Measurements from ENCODE around the gene APLP1.
"Not testable (repeated sequence)": the region's sequence is repeated elsewhere in the genome, so short reads cannot be mapped to it uniquely, and the experiment has no call there.

APLP1 gene

DNA sequence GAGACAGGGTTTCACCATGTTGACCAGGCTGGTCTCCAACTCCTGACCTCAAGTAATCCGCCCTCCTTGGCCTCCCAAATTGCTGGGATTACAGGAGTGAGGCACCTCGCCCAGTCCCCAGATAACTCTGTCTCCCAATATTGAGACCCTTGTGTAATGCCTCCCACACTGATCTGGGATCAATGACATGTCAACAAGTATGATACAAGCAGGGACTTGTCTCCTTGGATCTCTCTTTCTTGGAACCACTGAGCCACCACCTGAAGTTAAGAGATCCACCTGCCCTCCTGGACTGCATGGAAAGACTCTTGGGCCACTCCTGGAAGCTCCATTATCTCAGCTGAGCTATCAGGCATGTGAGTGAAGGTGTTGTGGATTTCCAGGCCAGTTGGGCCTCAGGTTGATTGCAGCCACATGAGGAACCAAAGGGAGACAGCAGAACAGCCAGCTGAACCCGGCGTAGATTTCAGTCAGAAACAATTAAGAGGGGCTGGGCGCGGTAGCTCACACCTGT, 16.9 kb downstream of the APLP1 start:
- DNase-seq: no peak

GRCh38 chr19:35885904-35886303, 17.5 kb downstream of the APLP1 start:
- no peak for DNase-seq

- DNase-seq: no peak
Observed at GRCh38 chr19:35887197-35887596, 18.8 kb downstream of the APLP1 start.

DNA sequence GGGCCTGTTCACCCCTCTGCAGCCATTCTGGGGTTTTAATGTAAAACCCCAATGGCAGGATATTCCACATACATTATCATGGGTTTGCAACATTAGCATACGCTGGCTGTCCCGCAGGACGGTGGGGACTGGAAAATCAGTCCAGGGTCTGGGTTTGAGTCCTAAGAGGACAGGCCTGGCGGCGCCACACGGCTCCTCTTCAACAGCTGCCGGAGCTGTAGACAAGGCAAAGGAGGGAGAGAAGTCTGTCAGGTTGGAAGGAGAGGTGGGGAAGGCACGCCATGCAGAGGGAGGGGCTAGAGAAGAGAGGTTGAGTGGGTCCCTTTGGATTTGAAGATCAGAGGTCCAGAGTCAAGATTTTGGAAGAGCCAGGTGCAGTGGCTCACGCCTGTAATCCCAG, 20.0 kb downstream of the APLP1 start:
- DNase-seq: no peak

DNA sequence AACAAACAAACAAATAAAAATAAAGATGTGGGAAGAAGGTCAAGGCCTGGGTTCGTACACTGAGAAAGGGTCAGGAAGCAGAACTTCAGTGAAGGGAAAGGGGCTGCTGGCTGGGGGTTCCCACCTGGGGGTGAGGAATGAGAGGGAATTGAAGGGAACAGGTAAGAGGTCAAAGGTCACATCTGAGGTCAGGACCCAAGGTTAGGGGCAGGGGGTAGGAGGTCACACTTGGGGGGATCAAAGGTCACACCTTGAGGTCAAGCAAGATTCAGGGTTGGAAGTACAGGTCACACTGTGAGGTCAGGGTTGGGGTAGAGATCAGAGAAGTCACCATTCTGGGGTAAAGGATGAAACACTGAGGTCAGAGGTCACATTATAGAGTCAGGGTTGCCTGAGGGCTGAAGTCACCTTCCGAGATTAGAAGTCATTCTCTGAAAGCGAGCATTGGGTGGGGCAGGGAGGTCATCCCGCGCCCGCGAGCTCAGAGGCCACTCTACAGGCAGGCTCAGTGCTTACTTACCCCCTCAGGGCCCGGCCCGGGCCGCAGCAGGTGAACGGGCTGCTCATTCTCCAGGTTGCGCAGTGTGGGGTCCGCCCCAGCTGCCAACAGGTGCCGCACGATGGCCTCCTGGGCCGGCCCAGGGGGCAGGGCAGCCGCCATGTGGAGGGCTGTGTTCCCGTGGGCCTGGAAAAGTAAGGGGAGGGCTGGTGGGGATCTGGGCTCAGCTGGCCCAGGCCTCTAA, 21.2 kb downstream of the APLP1 start:
- no peak for DNase-seq

GRCh38 chr19:35890113-35890650, 21.8 kb downstream of the APLP1 start:
- no peak for DNase-seq

DNA sequence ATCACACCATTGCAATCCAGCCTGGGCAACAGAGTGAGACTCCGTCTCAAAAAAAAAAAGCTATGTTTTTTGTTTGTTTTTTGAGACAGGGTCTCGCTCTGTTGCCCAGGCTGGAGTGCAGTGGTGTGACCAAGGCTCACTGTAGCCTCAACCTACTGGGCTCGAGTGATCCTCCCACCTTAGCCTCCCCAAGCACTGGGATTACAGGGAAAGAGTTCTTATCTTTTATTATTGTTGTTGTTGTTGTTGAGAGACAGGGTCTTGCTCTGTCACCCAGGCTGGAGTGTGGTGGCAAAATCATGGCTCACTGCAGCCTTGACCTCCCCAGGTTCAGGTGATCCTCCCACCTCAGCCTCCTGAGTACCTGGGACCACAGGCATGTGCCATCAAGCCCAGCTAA, 23.4 kb downstream of the APLP1 start:
- DNase-seq: not testable (repeated sequence)

DNA sequence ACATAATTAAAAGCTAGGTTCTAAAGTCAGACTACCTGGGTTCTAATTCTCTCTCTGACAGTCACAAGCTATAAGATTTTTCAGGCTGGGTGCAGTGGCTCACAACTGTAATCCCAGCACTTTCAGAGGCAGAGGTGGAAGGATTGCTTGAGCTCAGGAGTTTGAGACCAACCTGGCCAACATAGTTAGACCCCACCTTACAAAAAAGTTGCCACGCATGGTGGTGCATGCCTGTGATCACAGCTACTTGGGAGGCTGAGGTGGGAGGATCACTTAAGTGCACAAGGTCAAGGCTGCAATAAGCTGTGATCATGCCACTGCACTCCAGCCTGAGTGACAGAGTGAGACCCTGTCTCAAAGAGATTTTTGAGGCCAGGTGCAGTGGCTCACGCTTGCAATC, 26.0 kb downstream of the APLP1 start:
- DNase-seq: no peak

GRCh38 chr19:35895911-35896642, 27.7 kb downstream of the APLP1 start:
- no peak for DNase-seq

DNA sequence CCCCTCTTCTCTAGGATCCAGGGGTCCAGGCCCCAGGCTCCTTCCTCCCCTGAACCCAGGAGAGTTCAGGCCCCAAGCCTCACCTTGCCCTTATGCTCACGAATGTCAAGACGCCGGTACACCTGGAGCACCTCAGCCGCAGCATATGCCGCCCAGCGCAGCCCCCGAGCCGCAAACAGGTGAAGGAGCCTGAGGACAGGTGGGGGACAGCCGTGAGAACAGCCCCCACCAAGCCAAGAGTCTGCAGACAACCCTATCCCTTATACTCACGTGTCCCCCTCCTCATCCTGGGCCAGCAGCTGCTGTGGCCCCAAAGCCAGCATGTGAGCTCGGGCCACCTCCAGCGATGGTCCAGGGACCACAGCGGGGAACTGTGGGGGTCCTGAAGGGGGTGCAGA, 28.3 kb downstream of the APLP1 start:
- DNase-seq: no peak

DNA sequence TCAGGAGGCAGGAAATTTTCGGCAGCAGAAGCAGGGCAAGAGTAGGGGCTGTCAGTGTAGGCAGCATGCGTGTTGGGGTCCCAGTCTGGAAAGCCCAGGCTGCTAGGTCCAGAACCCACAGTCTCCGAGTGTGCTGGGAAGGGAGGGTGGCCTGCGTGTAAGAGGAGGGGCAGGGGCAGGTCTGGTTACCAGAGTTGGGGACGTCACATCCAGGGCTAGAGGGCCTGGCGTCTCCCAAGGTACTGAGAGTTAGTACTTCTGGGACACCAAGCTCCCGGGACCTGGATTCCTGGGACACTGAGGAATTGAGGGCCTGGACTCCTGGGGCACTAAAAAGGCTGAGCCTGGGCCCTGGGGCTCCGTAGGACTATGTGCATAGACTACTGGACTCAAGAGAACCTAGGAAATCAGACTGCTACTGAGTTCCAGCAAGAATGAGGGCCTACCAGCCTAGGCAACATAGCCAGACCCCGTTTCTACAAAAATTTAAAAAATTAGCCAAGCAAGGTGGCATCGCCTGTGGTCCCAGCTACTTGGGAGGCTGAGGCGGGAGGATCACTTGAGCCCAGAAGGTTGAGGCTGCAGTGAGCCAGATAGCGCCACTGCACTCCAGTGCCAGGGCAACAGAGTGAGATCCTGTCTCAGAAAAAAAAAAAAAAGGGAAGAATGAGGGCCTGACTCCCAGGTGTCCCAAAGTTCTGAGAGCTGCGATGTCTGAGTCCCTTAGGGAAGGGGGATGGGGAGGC, 29.5 kb downstream of the APLP1 start:
- no peak for DNase-seq

- no peak for DNase-seq
Observed at GRCh38 chr19:35898499-35898809, 30.1 kb downstream of the APLP1 start.

- DNase-seq: peak; percentile 91
Observed at GRCh38 chr19:35899547-35900214, 31.3 kb downstream of the APLP1 start.

DNA sequence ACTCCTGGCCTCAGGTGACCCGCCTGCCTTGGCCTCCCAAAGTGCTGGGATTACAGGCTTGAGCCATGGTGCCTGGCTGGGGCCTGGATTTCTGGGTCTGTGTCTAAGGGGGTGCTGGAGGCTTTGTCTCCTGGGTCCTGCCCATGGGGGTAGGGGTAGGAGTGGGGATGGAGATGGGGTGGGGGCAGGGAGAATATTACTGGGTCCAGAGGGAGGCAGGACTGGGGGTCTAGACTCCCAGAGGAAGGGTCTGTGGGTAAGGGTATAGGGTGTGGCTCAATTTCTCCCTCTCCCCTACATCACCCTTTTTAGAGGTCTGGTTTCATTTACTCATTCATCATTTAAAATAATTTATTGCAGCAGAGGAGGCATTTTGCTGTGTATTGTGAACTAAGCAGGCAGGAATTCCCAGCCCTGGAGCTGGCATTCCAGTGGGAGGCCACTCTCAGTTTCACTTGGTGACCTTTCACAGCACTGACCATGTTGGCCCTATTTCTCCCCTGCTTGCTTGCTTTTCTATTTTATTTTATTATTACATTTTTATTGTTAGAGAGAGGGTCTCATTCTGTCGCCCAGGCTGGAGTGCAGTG, 32.8 kb downstream of the APLP1 start:
- no peak for DNase-seq

GRCh38 chr19:35901854-35902661, 33.7 kb downstream of the APLP1 start, which contains the start of gene HCST:
HCST (plus strand) TSS chr19:35902529; CDS start chr19:35902594, 65 bp downstream.
- DNase-seq: peak; percentile 55

- DNase-seq: no peak
Observed at GRCh38 chr19:35902870-35903475, 34.6 kb downstream of the APLP1 start.

DNA sequence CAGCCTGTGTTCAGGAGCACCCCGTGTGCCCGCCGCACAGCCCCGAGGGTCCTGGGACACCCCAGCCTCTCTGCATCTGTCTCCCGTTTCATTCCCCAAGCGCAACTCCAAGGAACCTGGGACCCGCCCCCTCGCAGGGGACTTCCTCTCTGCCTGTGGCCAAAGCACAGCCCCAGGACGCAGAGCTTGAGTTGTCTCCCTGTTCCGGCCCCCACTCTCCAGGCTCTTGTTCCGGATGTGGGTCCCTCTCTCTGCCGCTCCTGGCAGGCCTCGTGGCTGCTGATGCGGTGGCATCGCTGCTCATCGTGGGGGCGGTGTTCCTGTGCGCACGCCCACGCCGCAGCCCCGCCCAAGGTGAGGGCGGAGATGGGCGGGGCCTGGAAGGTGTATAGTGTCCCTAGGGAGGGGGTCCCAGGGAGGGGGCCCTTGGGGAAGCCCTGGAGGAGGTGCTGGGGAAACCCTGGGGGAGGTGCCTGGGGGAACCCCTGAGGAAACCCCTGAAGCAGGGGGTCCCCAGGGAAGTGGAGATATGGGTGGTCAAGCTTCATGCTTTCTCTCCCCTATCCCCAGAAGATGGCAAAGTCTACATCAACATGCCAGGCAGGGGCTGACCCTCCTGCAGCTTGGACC, 35.3 kb downstream of the APLP1 start:
- peak; percentile 93 for DNase-seq

DNA sequence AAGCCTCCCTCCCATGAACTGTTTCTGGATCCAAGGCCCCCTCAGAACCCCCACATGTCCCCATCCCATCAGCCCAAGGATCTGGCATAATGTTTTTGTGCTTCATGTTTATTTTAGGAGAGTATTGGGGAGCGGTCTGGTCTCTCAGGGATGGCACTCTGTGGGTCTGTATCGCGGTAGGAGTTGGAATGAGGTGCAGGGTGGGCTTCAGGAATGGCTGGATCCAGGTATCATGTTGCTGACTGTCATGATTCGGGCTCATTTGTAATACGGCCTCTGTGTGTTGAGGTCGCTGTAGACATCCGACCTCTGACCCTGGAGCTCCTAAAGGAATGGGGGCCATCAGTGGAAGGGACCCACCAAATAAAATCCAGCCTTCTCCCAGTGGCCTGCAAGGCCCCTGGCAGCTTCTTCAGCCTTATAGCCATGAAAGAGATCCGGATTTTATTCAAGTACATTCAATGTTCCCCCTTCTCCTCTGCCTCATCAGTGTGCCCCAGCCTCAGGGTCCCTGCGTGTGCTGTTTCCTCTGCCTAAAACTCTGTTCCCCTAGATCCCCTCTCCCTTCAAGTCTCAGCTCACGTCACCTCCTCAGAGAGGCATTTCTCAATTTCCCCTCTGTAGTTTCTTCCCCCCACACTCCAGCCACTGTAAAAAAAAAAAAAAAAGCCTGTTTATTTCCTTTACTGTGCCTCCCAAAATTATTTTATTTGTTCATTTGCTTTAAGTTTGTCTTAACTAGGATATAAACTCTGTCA, 36.1 kb downstream of the APLP1 start:
- no peak for DNase-seq

DNA sequence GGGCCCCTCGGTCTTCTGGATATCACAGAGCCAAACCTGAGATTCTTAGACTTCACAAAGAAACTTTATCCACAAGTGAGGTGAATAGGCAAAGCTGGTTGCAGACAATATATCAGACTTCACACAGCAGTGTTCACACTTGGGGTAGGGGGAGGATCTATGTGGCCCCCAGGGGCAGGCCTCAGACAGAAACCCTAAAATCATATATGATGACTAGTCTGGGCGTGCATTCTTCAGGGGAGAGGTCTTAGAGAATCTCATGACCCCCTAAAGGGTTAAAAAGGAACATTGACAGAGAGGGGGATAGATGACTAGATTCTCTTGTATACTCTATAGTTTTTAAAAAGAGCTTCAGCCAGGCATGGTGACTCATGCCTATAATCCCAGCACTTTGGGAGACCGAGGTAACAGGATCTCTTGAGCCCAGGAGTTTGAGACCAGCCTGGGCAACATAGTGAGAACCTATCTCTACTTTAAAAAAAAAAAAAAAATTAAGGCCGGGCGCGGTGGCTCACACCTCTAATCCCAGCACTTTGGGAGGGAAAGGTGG, 36.9 kb downstream of the APLP1 start:
- no peak for DNase-seq

Data from CD4-positive, alpha-beta T cell treated with Interleukin-17A for 4 hours (primary cell).